Activated naive CD8-positive, alpha-beta T cell (primary cell): Measurements from ENCODE around the gene SPI1.

Source experiments
- H3K27ac Mint-ChIP-seq: one replicate; pipeline ENCODE4 v1.8.0; 2021; ENCODE audit warnings: mixed read lengths
- H3K27me3 Mint-ChIP-seq: one replicate; pipeline ENCODE4 v1.8.0; 2021; ENCODE audit warnings: mixed read lengths
- H3K36me3 Mint-ChIP-seq: one replicate; pipeline ENCODE4 v1.8.0; 2021; ENCODE audit warnings: mixed read lengths
- H3K4me1 Mint-ChIP-seq: one replicate; pipeline ENCODE4 v1.8.0; 2021; ENCODE audit warnings: low read depth, mixed read lengths
- H3K4me3 Mint-ChIP-seq: one replicate; pipeline ENCODE4 v1.8.0; 2021; ENCODE audit warnings: mild to moderate bottlenecking, mixed read lengths
- H3K9me3 Mint-ChIP-seq: one replicate; pipeline ENCODE4 v1.8.0; 2021; ENCODE audit warnings: low read depth, mixed read lengths

Gene SPI1

GRCh38 chr11:47359586-47359985 is 18.8 kb downstream of the SPI1 start:
- no peaks in the 10 kb centered on the region for H3K36me3 Mint-ChIP-seq
- no peaks in the 10 kb centered on the region for H3K9me3 Mint-ChIP-seq
- no peaks in the 10 kb centered on the region for H3K27me3 Mint-ChIP-seq
- H3K4me1 Mint-ChIP-seq, result peaks cover 10% of the 10 kb centered on the region
- no peak overlapping the region for H3K4me3 Mint-ChIP-seq
- no peak overlapping the region for H3K27ac Mint-ChIP-seq

GRCh38 chr11:47359162-47359561 is 19.2 kb downstream of the SPI1 start:
- no peak overlapping the region for H3K4me3 Mint-ChIP-seq
- no peak overlapping the region for H3K27ac Mint-ChIP-seq
- H3K27me3 Mint-ChIP-seq, result no peaks in the 10 kb centered on the region
- H3K36me3 Mint-ChIP-seq, result no peaks in the 10 kb centered on the region
- no peaks in the 10 kb centered on the region for H3K9me3 Mint-ChIP-seq
- H3K4me1 Mint-ChIP-seq, result peaks cover 10% of the 10 kb centered on the region

- Mint-ChIP-seq H3K4me3 (no peak overlapping the region), H3K36me3 (no peaks in the 10 kb centered on the region), H3K4me1 (peaks cover 10% of the 10 kb centered on the region), H3K27ac (no peak overlapping the region), H3K9me3 (no peaks in the 10 kb centered on the region), H3K27me3 (no peaks in the 10 kb centered on the region)
Measured at GRCh38 chr11:47358731-47359051, 19.7 kb downstream of the SPI1 start.

DNA sequence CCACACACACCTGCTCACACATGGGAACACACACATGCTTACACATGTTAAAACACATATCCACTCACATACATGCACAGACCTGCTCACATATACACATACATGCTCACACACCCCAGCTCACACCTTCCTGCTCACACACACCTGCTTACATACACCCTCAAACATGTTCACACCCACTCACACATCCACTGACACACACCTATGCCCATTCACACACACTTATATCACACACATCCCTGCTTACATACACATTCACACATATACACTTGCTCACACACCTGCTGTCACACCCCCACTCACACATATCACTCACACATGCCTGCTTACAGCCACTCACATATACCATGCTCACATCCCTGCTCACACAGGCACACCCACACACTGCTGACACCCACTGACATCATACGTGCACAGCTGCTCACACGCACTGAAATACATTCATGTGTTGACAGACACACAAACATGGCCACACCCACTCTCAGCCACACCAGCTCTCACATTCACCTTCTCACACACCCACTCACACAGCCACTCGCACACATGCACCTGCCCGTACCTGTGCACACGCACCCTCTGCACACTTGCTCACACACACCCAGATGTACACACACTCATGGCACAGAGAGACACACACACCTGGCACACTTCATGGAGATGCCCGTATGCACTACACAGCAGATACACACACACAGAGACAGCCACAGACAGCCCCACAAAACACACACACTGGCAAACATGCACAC is 20.2 kb downstream of the SPI1 start:
- no peaks in the 10 kb centered on the region for H3K36me3 Mint-ChIP-seq
- peaks cover 10% of the 10 kb centered on the region for H3K4me1 Mint-ChIP-seq
- no peak overlapping the region for H3K27ac Mint-ChIP-seq
- H3K4me3 Mint-ChIP-seq, result no peak overlapping the region
- H3K9me3 Mint-ChIP-seq, result no peaks in the 10 kb centered on the region
- H3K27me3 Mint-ChIP-seq, result no peaks in the 10 kb centered on the region

DNA sequence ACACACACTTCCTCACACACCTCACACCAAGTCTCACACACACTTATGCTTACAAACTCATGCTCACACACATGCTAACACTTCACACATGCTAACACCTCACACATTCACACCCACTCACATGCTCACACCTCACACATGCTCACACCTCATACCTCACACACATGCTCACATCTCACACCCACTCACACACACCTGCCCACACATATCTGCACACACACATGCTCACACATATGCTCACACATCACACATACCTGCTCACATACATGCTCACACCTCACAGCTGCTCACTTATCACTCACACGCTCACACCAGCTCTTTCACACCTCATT is 21.4 kb downstream of the SPI1 start:
- no peaks in the 10 kb centered on the region for H3K27me3 Mint-ChIP-seq
- H3K4me1 Mint-ChIP-seq, result peaks cover 10% of the 10 kb centered on the region
- no peak overlapping the region for H3K4me3 Mint-ChIP-seq
- H3K27ac Mint-ChIP-seq, result no peak overlapping the region
- H3K9me3 Mint-ChIP-seq, result no peaks in the 10 kb centered on the region
- no peaks in the 10 kb centered on the region for H3K36me3 Mint-ChIP-seq

DNA sequence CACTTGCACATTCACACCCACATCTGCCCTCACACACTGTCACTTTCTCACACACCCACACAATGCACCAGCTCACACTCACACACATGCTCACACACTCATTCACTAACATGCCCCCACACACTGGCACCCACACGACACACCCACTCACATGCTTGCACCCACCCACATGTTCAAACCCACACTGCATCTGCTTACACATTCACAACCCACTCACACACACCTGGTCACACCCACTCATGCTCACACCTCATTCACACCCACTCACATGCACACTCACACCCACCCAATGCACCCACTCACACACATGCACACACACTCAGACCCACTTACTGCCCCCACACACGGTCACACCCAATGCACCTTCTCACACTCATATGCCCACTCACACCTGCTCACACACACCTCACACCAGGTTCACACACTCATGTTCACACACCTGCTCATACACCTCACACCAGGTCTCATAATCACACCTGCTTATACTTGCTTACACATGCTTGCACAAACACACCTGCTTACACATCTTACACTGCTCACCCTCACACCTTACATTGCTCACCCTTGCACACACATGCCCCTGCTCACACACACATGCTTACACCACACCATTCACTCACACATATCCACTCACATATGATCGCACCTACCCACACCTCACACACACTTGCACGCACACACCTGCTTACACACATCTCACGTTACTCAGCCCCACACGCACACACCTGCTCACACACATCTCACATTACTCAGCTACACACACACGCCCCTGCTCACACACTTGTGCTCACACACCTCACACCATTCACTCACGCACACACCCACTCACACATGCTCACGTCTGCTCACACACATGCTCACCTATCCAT is 22.0 kb downstream of the SPI1 start:
- Mint-ChIP-seq H3K27me3 (no peaks in the 10 kb centered on the region), H3K4me1 (peaks cover 10% of the 10 kb centered on the region), H3K4me3 (no peak overlapping the region), H3K9me3 (no peaks in the 10 kb centered on the region), H3K27ac (no peak overlapping the region), H3K36me3 (no peaks in the 10 kb centered on the region)

- Mint-ChIP-seq H3K36me3 (no peaks in the 10 kb centered on the region), H3K9me3 (no peaks in the 10 kb centered on the region), H3K4me3 (no peak overlapping the region), H3K27me3 (no peaks in the 10 kb centered on the region), H3K27ac (no peak overlapping the region), H3K4me1 (peaks cover 8% of the 10 kb centered on the region)
Measured at GRCh38 chr11:47355283-47356128, 22.8 kb downstream of the SPI1 start.

- Mint-ChIP-seq H3K4me1 (peaks cover 8% of the 10 kb centered on the region), H3K9me3 (no peaks in the 10 kb centered on the region), H3K27ac (no peak overlapping the region), H3K36me3 (no peaks in the 10 kb centered on the region), H3K4me3 (no peak overlapping the region), H3K27me3 (no peaks in the 10 kb centered on the region)
Measured at GRCh38 chr11:47354913-47355282, 23.4 kb downstream of the SPI1 start.

DNA sequence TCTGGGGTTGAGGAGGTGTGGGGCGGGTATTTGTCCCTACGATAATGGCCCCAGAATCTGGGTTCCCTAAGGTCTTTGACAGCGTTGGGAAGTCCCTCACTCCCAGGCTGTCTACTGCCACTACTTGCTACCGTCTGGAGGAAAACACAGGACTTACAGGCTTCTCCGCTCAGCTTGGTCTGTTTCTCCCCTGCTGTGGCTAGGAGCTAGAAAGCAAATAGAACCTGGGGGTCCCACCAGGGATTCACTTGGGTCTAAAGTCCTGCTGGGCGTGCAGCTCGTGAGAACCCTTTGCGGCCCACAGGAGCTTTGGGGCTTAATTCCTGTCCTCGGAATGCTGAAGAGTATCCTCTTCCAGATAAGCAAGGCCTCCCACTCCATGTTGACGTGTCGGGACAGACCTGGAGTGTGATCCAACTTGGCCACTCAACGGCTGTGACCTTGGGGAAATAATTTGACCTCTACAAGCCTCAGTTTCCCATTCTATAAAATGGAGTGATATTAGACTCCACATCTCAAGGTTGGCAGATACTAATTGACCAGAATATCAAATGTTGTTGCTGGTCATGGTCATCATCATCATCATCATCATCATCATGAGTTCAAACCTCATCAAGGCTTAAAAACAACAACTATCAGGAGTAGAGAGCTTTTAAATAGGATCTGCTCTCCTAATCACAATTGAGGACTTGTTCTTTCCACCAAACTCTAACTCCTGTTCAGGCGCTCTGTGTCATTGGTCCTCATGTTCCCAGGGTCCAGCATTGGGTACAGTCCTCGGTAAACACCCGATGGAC is 24.2 kb downstream of the SPI1 start:
- Mint-ChIP-seq H3K4me3 (no peak overlapping the region), H3K27ac (no peak overlapping the region), H3K27me3 (no peaks in the 10 kb centered on the region), H3K4me1 (peaks cover under 1% of the 10 kb centered on the region), H3K9me3 (no peaks in the 10 kb centered on the region), H3K36me3 (no peaks in the 10 kb centered on the region)

DNA sequence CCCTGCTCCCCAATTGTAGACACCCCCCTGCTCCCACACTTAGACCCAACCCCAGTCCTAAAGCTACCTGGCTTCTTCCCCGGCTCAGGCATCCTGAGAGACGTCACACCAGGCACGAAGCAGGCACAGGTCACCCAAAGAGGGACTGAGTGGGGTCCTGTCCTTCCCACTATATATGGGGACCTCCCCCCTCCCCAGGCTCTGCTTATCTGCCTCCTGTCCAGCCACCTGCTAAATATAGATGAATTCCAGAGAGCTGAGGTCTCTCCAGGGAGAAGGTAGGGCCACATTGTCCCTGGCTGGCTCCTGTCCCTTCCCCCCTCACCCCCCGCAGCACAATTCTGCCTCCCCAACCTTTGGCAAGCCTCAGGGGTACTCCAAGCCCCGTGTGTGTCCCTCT is 25.8 kb downstream of the SPI1 start, which contains the start of gene MYBPC3:
TSS of gene MYBPC3 (minus strand) at position 147 of the 400 bp plus-strand sequence. CDS start at position 92, 55 bp downstream.
- H3K27me3 Mint-ChIP-seq, result no peaks in the 10 kb centered on the region
- no peaks in the 10 kb centered on the region for H3K36me3 Mint-ChIP-seq
- no peak within 1 kb of the TSS for H3K4me3 Mint-ChIP-seq
- no peaks in the 10 kb centered on the region for H3K9me3 Mint-ChIP-seq
- no peak within 1 kb of the TSS for H3K27ac Mint-ChIP-seq
- no peaks in the 10 kb centered on the region for H3K4me1 Mint-ChIP-seq

DNA sequence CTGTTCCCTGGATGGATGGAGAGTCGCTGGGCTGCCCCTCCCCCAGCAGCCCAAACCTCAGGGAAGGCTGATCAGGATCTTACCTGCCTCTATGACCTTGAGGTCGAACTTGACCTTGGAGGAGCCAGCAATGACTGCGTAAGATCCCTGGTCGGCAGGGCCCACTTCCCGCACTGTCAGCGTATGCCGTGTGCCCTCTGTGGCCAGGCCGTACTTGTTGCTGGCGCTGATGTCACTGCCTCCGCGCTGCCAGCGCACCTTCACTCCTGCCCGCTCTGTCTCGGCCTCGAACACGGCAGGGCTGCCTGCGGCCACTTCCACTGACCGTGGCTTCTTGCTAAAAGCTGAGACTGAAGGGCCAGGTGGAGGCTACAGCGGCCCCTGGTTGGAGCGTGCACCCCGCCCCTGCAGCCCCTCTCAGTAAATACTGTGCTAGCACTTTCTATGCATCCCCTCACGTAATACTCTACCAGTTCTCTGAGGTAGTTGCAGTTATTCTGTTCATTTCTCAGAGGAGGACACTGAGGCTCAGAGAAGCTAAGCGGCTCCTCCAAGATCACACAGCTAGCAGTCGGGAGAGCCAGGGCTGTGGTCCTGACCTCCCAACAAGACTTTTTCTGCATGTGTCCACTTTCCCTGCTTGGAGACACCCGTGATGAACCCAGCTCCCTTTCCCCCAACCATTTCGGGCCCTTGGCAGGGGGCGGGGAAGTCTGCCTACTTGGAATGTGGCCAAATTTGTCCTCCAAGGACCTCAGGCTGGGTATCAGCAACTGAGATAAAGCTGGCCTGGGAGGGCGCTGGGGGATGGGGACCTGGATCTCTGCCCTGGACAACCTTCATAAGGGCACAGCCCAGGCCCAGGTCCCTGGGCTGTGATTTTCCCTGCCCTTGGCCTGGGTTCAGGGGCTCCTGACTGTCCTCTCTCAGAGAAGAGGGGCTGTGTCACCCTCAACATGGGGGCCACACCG is 26.9 kb downstream of the SPI1 start:
- H3K4me3 Mint-ChIP-seq, result no peak overlapping the region

GRCh38 chr11:47350315-47350714 is 28.0 kb downstream of the SPI1 start:
- Mint-ChIP-seq H3K4me3 (no peak overlapping the region), H3K9me3 (no peaks in the 10 kb centered on the region), H3K27me3 (no peaks in the 10 kb centered on the region), H3K4me1 (no peaks in the 10 kb centered on the region), H3K27ac (no peak overlapping the region), H3K36me3 (no peaks in the 10 kb centered on the region)

More for the DNA sequence above, 26.9 kb downstream of the SPI1 start:
- H3K27ac Mint-ChIP-seq, result no peak overlapping the region
- no peaks in the 10 kb centered on the region for H3K4me1 Mint-ChIP-seq
- H3K27me3 Mint-ChIP-seq, result no peaks in the 10 kb centered on the region
- no peaks in the 10 kb centered on the region for H3K9me3 Mint-ChIP-seq
- H3K36me3 Mint-ChIP-seq, result no peaks in the 10 kb centered on the region

DNA sequence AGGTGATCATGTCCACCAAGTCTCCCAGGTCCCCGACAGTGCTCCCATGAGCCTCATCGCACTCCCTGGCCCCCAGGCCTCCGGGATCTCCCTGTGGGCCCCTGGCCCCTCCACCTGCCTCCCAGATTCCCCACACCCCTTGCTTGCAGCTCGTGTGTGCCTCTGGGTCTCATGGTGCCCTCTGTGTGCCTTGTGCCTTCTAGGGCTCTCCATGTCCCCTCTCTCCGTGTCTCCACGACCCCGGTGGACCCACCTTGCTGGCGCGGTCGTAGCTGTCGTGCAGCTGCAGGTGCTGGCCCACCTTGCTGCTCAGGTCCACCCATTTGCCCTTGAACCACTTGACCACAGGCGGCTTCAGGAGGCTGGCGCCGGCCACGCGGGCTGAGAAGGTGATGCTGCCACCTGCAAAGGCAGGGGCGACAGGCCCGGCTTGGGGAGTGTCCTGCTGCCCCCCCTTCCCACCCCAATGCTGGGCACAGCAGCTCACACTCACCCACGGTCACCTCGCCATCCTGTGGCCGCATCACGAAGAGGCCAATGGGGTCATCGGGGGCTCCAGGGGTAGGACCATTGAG is 28.7 kb downstream of the SPI1 start:
- no peaks in the 10 kb centered on the region for H3K36me3 Mint-ChIP-seq
- no peaks in the 10 kb centered on the region for H3K9me3 Mint-ChIP-seq
- no peaks in the 10 kb centered on the region for H3K4me1 Mint-ChIP-seq
- H3K27ac Mint-ChIP-seq, result no peak overlapping the region
- H3K27me3 Mint-ChIP-seq, result no peaks in the 10 kb centered on the region
- H3K4me3 Mint-ChIP-seq, result no peak overlapping the region
